GM12878 (cell line): Measurements from ENCODE around the gene INTS7. TPM values are rescaled to one million over a fixed set of nuclear protein-coding genes. Genes with fewer than 3 reads are reported as not detected.
A peak's percentile ranks its signal among the peaks of the same experiment; 100 is the strongest.

ENCODE experiments used
- ATAC-seq: fragments of 200-7000 bp; cut with Tn5 transposase; 3 replicates; pipeline ENCODE4 v1.9.1; 2020; ENCODE audit warnings: mild to moderate bottlenecking, moderate library complexity
- BruUV-seq: library from RNA; stranded (reverse); fragments of 400-500 nt; replicated peaks from 2 replicates; lab custom pipeline; 2021; lab: Mats Ljungman, UMichigan
- CTCF ChIA-PET: fragments of 300-600 bp; sonication (Branson Sonifier 250); formaldehyde crosslinking; extraction: SDS; loops from one replicate; lab custom pipeline; 2021; ENCODE audit warnings: inconsistent platforms; lab: Yijun Ruan, JAX
- POLR2A ChIA-PET: fragments of 350-600 bp; formaldehyde crosslinking; extraction: SDS; loops from one replicate; lab custom pipeline; 2021; ENCODE audit warnings: inconsistent platforms; lab: Charles Lee
- RAD21 ChIA-PET: fragments of 300-600 bp; sonication (Branson Sonifier 250); formaldehyde crosslinking; loops from one replicate; lab custom pipeline; 2023; ENCODE audit warnings: antibody characterized with exemption; ENCODE audit not compliant: unreplicated experiment; lab: Charles Lee
- SMC1A ChIA-PET: fragments of 300-600 bp; sonication (Branson Sonifier 250); formaldehyde crosslinking; loops from one replicate; lab custom pipeline; 2023; ENCODE audit not compliant: unreplicated experiment, uncharacterized antibody; lab: Charles Lee
- DNase-seq: peaks from one replicate; pipeline ENCODE4 v3.0.0-alpha.2; 2011; ENCODE audit warnings: low read depth, low spot score
- FAIRE-seq: peaks from 3 replicates; lab custom pipeline; 2011; peaks lifted over from hg19 to GRCh38; lab: Jason Lieb, UNC
- H2AFZ ChIP-seq: 2 replicates; pipeline ENCODE4 v1.6.0; 2011; ENCODE audit warnings: low read depth, low read length, control low read depth; ENCODE audit not compliant: control insufficient read depth
- H3K27ac ChIP-seq: 2 replicates; pipeline ENCODE4 v1.5.1; 2011; ENCODE audit warnings: control low read depth; ENCODE audit not compliant: control insufficient read depth, insufficient read depth
- H3K27me3 ChIP-seq, 2 experiments: replicated peaks in 1 of 2; 2 replicates each; pipeline versions ENCODE4 v1.6.0 to v1.6.1; 2011; ENCODE audit warnings: low read length in 1 of 2; ENCODE audit not compliant: control insufficient read depth in 2 of 2, insufficient read depth in 2 of 2
- H3K36me3 ChIP-seq, 2 experiments: 2 replicates each; pipeline ENCODE4 v1.5.1; 2011; ENCODE audit warnings: low read length in 1 of 2; ENCODE audit not compliant: control insufficient read depth in 2 of 2, insufficient read depth in 2 of 2
- H3K4me1 ChIP-seq: 2 replicates; pipeline ENCODE4 v1.6.1; 2011; ENCODE audit warnings: mild to moderate bottlenecking, low read length, moderate library complexity, mixed read lengths; ENCODE audit not compliant: control insufficient read depth, insufficient read depth
- H3K4me2 ChIP-seq: 2 replicates; pipeline ENCODE4 v1.6.0; 2011; ENCODE audit warnings: control low read depth; ENCODE audit not compliant: control insufficient read depth, insufficient read depth
- H3K4me3 ChIP-seq: fragments of 200-600 bp; sonication (generic); 2 replicates; pipeline ENCODE4 v1.5.1; 2016
- H3K79me2 ChIP-seq: 2 replicates; pipeline ENCODE4 v1.6.0; 2011; ENCODE audit warnings: low read length; ENCODE audit not compliant: control insufficient read depth, insufficient read depth
- H3K9ac ChIP-seq: 2 replicates; pipeline ENCODE4 v1.8.0; 2011; ENCODE audit warnings: low read length, control low read depth, mixed read lengths; ENCODE audit not compliant: control insufficient read depth, insufficient read depth
- H3K9me3 ChIP-seq: replicated peaks from 3 replicates; pipeline ENCODE4 v1.5.1; 2011; ENCODE audit warnings: mild to moderate bottlenecking, low read length; ENCODE audit not compliant: control insufficient read depth, insufficient read depth
- H4K20me1 ChIP-seq: 2 replicates; pipeline ENCODE4 v1.6.0; 2011; ENCODE audit not compliant: control insufficient read depth, insufficient read depth
- ATF7 ChIP-seq: fragments of 450-650 bp; IDR thresholded peaks from 2 replicates; pipeline ENCODE4 v1.6.1; 2016; ENCODE audit warnings: low read depth, mild to moderate bottlenecking
- BCLAF1 ChIP-seq: fragments of 450-650 bp; IDR thresholded peaks from 2 replicates; pipeline ENCODE4 v1.6.1; 2017; ENCODE audit warnings: antibody characterized with exemption, mild to moderate bottlenecking, moderate library complexity
- CTCF ChIP-seq, 3 experiments: IDR thresholded peaks in 2 of 3; conservative IDR thresholded peaks in 1 of 3; 2 replicates each; pipeline ENCODE4 v1.5.1; 2011; ENCODE audit warnings: low read depth in 3 of 3, low read length in 3 of 3, mild to moderate bottlenecking in 3 of 3, control low read depth in 2 of 3, moderate library complexity in 2 of 3, inconsistent platforms in 1 of 3, mixed read lengths in 1 of 3; ENCODE audit not compliant: control insufficient read depth in 2 of 3, insufficient read depth in 1 of 3; ENCODE audit errors: extremely low read depth in 1 of 3
- GATAD2B ChIP-seq: fragments of 450-650 bp; conservative IDR thresholded peaks from 2 replicates; pipeline ENCODE4 v1.6.1; 2017; ENCODE audit warnings: low read depth, mild to moderate bottlenecking, moderate library complexity
- IRF3 ChIP-seq: fragments of 450-650 bp; IDR thresholded peaks from 2 replicates; pipeline ENCODE4 v1.6.1; 2014; ENCODE audit warnings: mild to moderate bottlenecking
- RAD21 ChIP-seq: IDR thresholded peaks from 2 replicates; pipeline ENCODE4 v1.6.1; 2011; ENCODE audit warnings: mild to moderate bottlenecking, low read depth, low read length, moderate library complexity; ENCODE audit not compliant: insufficient read depth
- RBBP5 ChIP-seq: fragments of 200-600 bp; sonication (generic); conservative IDR thresholded peaks from 2 replicates; pipeline ENCODE4 v1.6.1; 2016
- SMARCA5 ChIP-seq: fragments of 450-650 bp; IDR thresholded peaks from 2 replicates; pipeline ENCODE4 v1.6.1; 2017; ENCODE audit warnings: mild to moderate bottlenecking
- SMC3 ChIP-seq: IDR thresholded peaks from 2 replicates; pipeline ENCODE4 v1.6.1; 2011; ENCODE audit warnings: low read length, improper control_type of control experiment, borderline replicate concordance
- ZZZ3 ChIP-seq: IDR thresholded peaks from 2 replicates; pipeline ENCODE4 v1.6.1; 2011; ENCODE audit warnings: low read depth; ENCODE audit not compliant: control insufficient read depth, insufficient read length
- WGBS: methylation state at CpG from one replicate; pipeline ENCODE4 v1.1.6; 2016; ENCODE audit warnings: low lambda C conversion rate; ENCODE audit not compliant: insufficient replicate concordance, insufficient coverage; ENCODE audit errors: missing lambda C conversion rate; 5-methylcytosine and 5-hydroxymethylcytosine counted together
- in situ Hi-C: fragments of 300-500 bp; cut with MboI; formaldehyde crosslinking; loops from 9 replicates; pipeline ENCODE4 v1.14.3; 2018; ENCODE audit warnings: mixed read lengths
- intact Hi-C: fragments of 100-400 bp; cut with micrococcal nuclease; formaldehyde crosslinking; loops from one replicate; pipeline ENCODE4 v1.14.2; 2022; ENCODE audit not compliant: unreplicated experiment
- polyA plus RNA-seq, 11 experiments: library from polyadenylated mRNA; depleted of rRNA in 4 of 11; unstranded in 6 of 11; stranded (reverse) in 5 of 11; fragments of >200 nt; fragmentation: Nextera tagmentation in 4 of 11; fragmentation: Illumina TruSeq in 1 of 11; extraction: Ambion mirVana in 4 of 11; extraction: Trizol in 1 of 11; gene quantifications; 1 replicate in 1 of 11; 2 replicates in 10 of 11; pipeline versions ENCODE4 v1.2.1 to v1.2.3, GENCODE V29; 2011 to 2016; ENCODE audit warnings: inconsistent platforms in 2 of 11, missing spikeins in 2 of 11, low read depth in 1 of 11
- total RNA-seq, 4 experiments: library from RNA; depleted of rRNA in 3 of 4; stranded (reverse); fragments of >200 nt in 3 of 4; fragmentation: Illumina TruSeq in 1 of 4; extraction: Trizol in 1 of 4; gene quantifications; 2 replicates each; pipeline versions ENCODE4 v1.2.1 to v1.2.3, GENCODE V29; 2013 to 2021

Gene INTS7
- total and polyA plus RNA-seq, 10 of the 15 experiments (the other 5 are each of a cell fraction or from before 2014, with no cell fraction given) = 17.1 to 49.1 (median 26.8) TPM

- peak; percentile 89 for FAIRE-seq
- Histone ChIP-seq H3K4me2 (no peak overlapping the region), H3K27ac (no peak overlapping the region)
- no peak for TF ChIP-seq BCLAF1
- TF ChIP-seq IRF3 = no peak
- peak; percentile 27; the same call in 1 of the 2 replicates for TF ChIP-seq SMARCA5
- no peak for TF ChIP-seq RBBP5
- peak; percentile 54 to 63 (median 56); a peak in 5 of 6 replicates for TF ChIP-seq CTCF (IDR thresholded peaks at IDR 0.05 in 2 of 3, conservative IDR thresholded peaks at IDR 0.05 in 1 of 3; ENCODE audit: control insufficient read depth in 2 of 3, extremely low read depth in 1 of 3, insufficient read depth in 1 of 3, low read depth in 3 of 3, low read length in 3 of 3)
- peak; percentile 59 for TF ChIP-seq RAD21
- TF ChIP-seq GATAD2B = no peak
- peak; percentile 78; the same call in 1 of the 2 replicates for TF ChIP-seq SMC3
- TF ChIP-seq ZZZ3 = no peak
- TF ChIP-seq ATF7 = no peak
- TF ChIP-seq, all 136 proteins: peak for 4
- H3K9me3 ChIP-seq = no peaks in the 10 kb centered on the region
- peaks cover 0 to 3% of the 10 kb centered on the region in 2 experiments for H3K36me3 ChIP-seq
- no peaks in the 10 kb centered on the region for H3K79me2 ChIP-seq
- intact Hi-C loops (loop anchor here (2.0 kb wide), 2 partner anchors 228 to 306 kb away; no protein-coding TSS in a partner anchor), in situ Hi-C loops (loop anchor here (5.0 kb wide), 1 partner anchor 394 kb away; no protein-coding TSS in a partner anchor)
- H3K4me1 ChIP-seq = no peaks in the 10 kb centered on the region
- SMC1A ChIA-PET = interaction anchor here (0.6 to 3.9 kb wide), 30 partner anchors 9 to 453 kb away, joined by 3 to 45 read pairs (median 4); partner anchors contain the start of genes DTL and INTS7
- no peaks in the 10 kb centered on the region for H3K27me3 ChIP-seq
- 95% methylated on average over 5 of the region's 5 CpGs for WGBS
- POLR2A ChIA-PET = interaction anchor here (0.6 to 1.6 kb wide), 2 partner anchors 23 to 39 kb away, joined by 3 to 4 read pairs; no protein-coding TSS in a partner anchor
- peak; percentile 83 for ATAC-seq
- H3K9ac ChIP-seq = no peak overlapping the region
- H2AFZ ChIP-seq = no peak overlapping the region
- BruUV-seq = no TSS peak
- CTCF ChIA-PET = interaction anchor here (0.6 to 9.1 kb wide), 41 partner anchors 8 to 1021 kb away, joined by 3 to 136 read pairs (median 4); partner anchors contain the start of genes DTL and INTS7
- H3K4me3 ChIP-seq = no peak overlapping the region
- RAD21 ChIA-PET = interaction anchor here (0.8 to 5.0 kb wide), 13 partner anchors 28 to 394 kb away, joined by 3 to 41 read pairs (median 3); partner anchors contain the start of genes DTL and INTS7
- no peaks in the 10 kb centered on the region for H4K20me1 ChIP-seq
- no peak for DNase-seq
Observed at GRCh38 chr1:212062832-212063438, 27.6 kb upstream of the INTS7 start.
